GM12878 (cell line): ENCODE data around the gene TIMP2. TPM values are rescaled to one million over a fixed set of nuclear protein-coding genes. Genes with fewer than 3 reads are reported as not detected.

Experiments used
- ATAC-seq: fragments of 200-7000 bp; cut with Tn5 transposase; 3 replicates; pipeline ENCODE4 v1.9.1; 2020; ENCODE audit warnings: mild to moderate bottlenecking, moderate library complexity
- BruUV-seq: library from RNA; stranded (reverse); fragments of 400-500 nt; replicated peaks from 2 replicates; lab custom pipeline; 2021; lab: Mats Ljungman, UMichigan
- CTCF ChIA-PET: fragments of 300-600 bp; sonication (Branson Sonifier 250); formaldehyde crosslinking; extraction: SDS; loops from one replicate; lab custom pipeline; 2021; ENCODE audit warnings: inconsistent platforms; lab: Yijun Ruan, JAX
- POLR2A ChIA-PET: fragments of 350-600 bp; formaldehyde crosslinking; extraction: SDS; loops from one replicate; lab custom pipeline; 2021; ENCODE audit warnings: inconsistent platforms; lab: Charles Lee
- RAD21 ChIA-PET: fragments of 300-600 bp; sonication (Branson Sonifier 250); formaldehyde crosslinking; loops from one replicate; lab custom pipeline; 2023; ENCODE audit warnings: antibody characterized with exemption; ENCODE audit not compliant: unreplicated experiment; lab: Charles Lee
- SMC1A ChIA-PET: fragments of 300-600 bp; sonication (Branson Sonifier 250); formaldehyde crosslinking; loops from one replicate; lab custom pipeline; 2023; ENCODE audit not compliant: unreplicated experiment, uncharacterized antibody; lab: Charles Lee
- DNase-seq: peaks from one replicate; pipeline ENCODE4 v3.0.0-alpha.2; 2011; ENCODE audit warnings: low read depth, low spot score
- FAIRE-seq: peaks from 3 replicates; lab custom pipeline; 2011; peaks lifted over from hg19 to GRCh38; lab: Jason Lieb, UNC
- H2AFZ ChIP-seq: 2 replicates; pipeline ENCODE4 v1.6.0; 2011; ENCODE audit warnings: low read depth, low read length, control low read depth; ENCODE audit not compliant: control insufficient read depth
- H3K27ac ChIP-seq: 2 replicates; pipeline ENCODE4 v1.5.1; 2011; ENCODE audit warnings: control low read depth; ENCODE audit not compliant: control insufficient read depth, insufficient read depth
- H3K27me3 ChIP-seq, 2 experiments: replicated peaks in 1 of 2; 2 replicates each; pipeline versions ENCODE4 v1.6.0 to v1.6.1; 2011; ENCODE audit warnings: low read length in 1 of 2; ENCODE audit not compliant: control insufficient read depth in 2 of 2, insufficient read depth in 2 of 2
- H3K36me3 ChIP-seq, 2 experiments: 2 replicates each; pipeline ENCODE4 v1.5.1; 2011; ENCODE audit warnings: low read length in 1 of 2; ENCODE audit not compliant: control insufficient read depth in 2 of 2, insufficient read depth in 2 of 2
- H3K4me1 ChIP-seq: 2 replicates; pipeline ENCODE4 v1.6.1; 2011; ENCODE audit warnings: mild to moderate bottlenecking, low read length, moderate library complexity, mixed read lengths; ENCODE audit not compliant: control insufficient read depth, insufficient read depth
- H3K4me2 ChIP-seq: 2 replicates; pipeline ENCODE4 v1.6.0; 2011; ENCODE audit warnings: control low read depth; ENCODE audit not compliant: control insufficient read depth, insufficient read depth
- H3K4me3 ChIP-seq: fragments of 200-600 bp; sonication (generic); 2 replicates; pipeline ENCODE4 v1.5.1; 2016
- H3K79me2 ChIP-seq: 2 replicates; pipeline ENCODE4 v1.6.0; 2011; ENCODE audit warnings: low read length; ENCODE audit not compliant: control insufficient read depth, insufficient read depth
- H3K9ac ChIP-seq: 2 replicates; pipeline ENCODE4 v1.8.0; 2011; ENCODE audit warnings: low read length, control low read depth, mixed read lengths; ENCODE audit not compliant: control insufficient read depth, insufficient read depth
- H3K9me3 ChIP-seq: replicated peaks from 3 replicates; pipeline ENCODE4 v1.5.1; 2011; ENCODE audit warnings: mild to moderate bottlenecking, low read length; ENCODE audit not compliant: control insufficient read depth, insufficient read depth
- H4K20me1 ChIP-seq: 2 replicates; pipeline ENCODE4 v1.6.0; 2011; ENCODE audit not compliant: control insufficient read depth, insufficient read depth
- FOXM1 ChIP-seq: IDR thresholded peaks from 2 replicates; pipeline ENCODE4 v1.6.1; 2012; ENCODE audit warnings: low read depth, mild to moderate bottlenecking, inconsistent platforms, low read length, moderate library complexity
- NFYA ChIP-seq: IDR thresholded peaks from 2 replicates; pipeline ENCODE4 v1.6.1; 2011; ENCODE audit warnings: low read depth, mild to moderate bottlenecking, low read length, improper control_type of control experiment, borderline replicate concordance
- RAD21 ChIP-seq: IDR thresholded peaks from 2 replicates; pipeline ENCODE4 v1.6.1; 2011; ENCODE audit warnings: mild to moderate bottlenecking, low read depth, low read length, moderate library complexity; ENCODE audit not compliant: insufficient read depth
- SMC3 ChIP-seq: IDR thresholded peaks from 2 replicates; pipeline ENCODE4 v1.6.1; 2011; ENCODE audit warnings: low read length, improper control_type of control experiment, borderline replicate concordance
- SUPT20H ChIP-seq: IDR thresholded peaks from 2 replicates; pipeline ENCODE4 v1.6.1; 2011; ENCODE audit warnings: low read depth, mild to moderate bottlenecking, low read length, moderate library complexity, borderline replicate concordance; ENCODE audit not compliant: control insufficient read depth
- SUZ12 ChIP-seq: fragments of 200-600 bp; sonication (generic); IDR thresholded peaks from one replicate; pipeline ENCODE4 v1.6.1; 2018; ENCODE audit warnings: antibody characterized with exemption, mild to moderate bottlenecking; ENCODE audit not compliant: unreplicated experiment
- WRNIP1 ChIP-seq: IDR thresholded peaks from 2 replicates; pipeline ENCODE4 v1.6.1; 2011; ENCODE audit warnings: low read depth, low read length, improper control_type of control experiment, borderline replicate concordance
- WGBS: methylation state at CpG from one replicate; pipeline ENCODE4 v1.1.6; 2016; ENCODE audit warnings: low lambda C conversion rate; ENCODE audit not compliant: insufficient replicate concordance, insufficient coverage; ENCODE audit errors: missing lambda C conversion rate; 5-methylcytosine and 5-hydroxymethylcytosine counted together
- in situ Hi-C: fragments of 300-500 bp; cut with MboI; formaldehyde crosslinking; loops from 9 replicates; pipeline ENCODE4 v1.14.3; 2018; ENCODE audit warnings: mixed read lengths
- intact Hi-C: fragments of 100-400 bp; cut with micrococcal nuclease; formaldehyde crosslinking; loops from one replicate; pipeline ENCODE4 v1.14.2; 2022; ENCODE audit not compliant: unreplicated experiment
- polyA plus RNA-seq, 11 experiments: library from polyadenylated mRNA; depleted of rRNA in 4 of 11; unstranded in 6 of 11; stranded (reverse) in 5 of 11; fragments of >200 nt; fragmentation: Nextera tagmentation in 4 of 11; fragmentation: Illumina TruSeq in 1 of 11; extraction: Ambion mirVana in 4 of 11; extraction: Trizol in 1 of 11; gene quantifications; 1 replicate in 1 of 11; 2 replicates in 10 of 11; pipeline versions ENCODE4 v1.2.1 to v1.2.3, GENCODE V29; 2011 to 2016; ENCODE audit warnings: inconsistent platforms in 2 of 11, missing spikeins in 2 of 11, low read depth in 1 of 11
- total RNA-seq, 4 experiments: library from RNA; depleted of rRNA in 3 of 4; stranded (reverse); fragments of >200 nt in 3 of 4; fragmentation: Illumina TruSeq in 1 of 4; extraction: Trizol in 1 of 4; gene quantifications; 2 replicates each; pipeline versions ENCODE4 v1.2.1 to v1.2.3, GENCODE V29; 2013 to 2021
- TF ChIP-seq, protein P1 (sequence below): fragments of 450-650 bp; IDR thresholded peaks from 2 replicates; pipeline ENCODE4 v1.6.1; 2017; ENCODE audit warnings: mild to moderate bottlenecking, moderate library complexity
- TF ChIP-seq, protein P2 (sequence below): IDR thresholded peaks from 2 replicates; pipeline ENCODE4 v1.6.1; 2011; ENCODE audit warnings: mild to moderate bottlenecking, low read depth, low read length, moderate library complexity; ENCODE audit not compliant: insufficient replicate concordance

The TIMP2 gene
- total and polyA plus RNA-seq, 10 of the 15 experiments (the other 5 are each of a cell fraction or from before 2014, with no cell fraction given), result 0.03 to 0.41 (median 0.04) TPM; not detected in 7

GRCh38 chr17:78859051-78859450, 66.1 kb downstream of the TIMP2 start:
- Histone ChIP-seq H3K9ac (no peak overlapping the region), H3K9me3 (no peaks in the 10 kb centered on the region), H3K4me3 (no peak overlapping the region), H3K27me3 (no peaks in the 10 kb centered on the region; a peak in 1 of 4 replicates), H3K36me3 (no peaks in the 10 kb centered on the region), H3K27ac (no peak overlapping the region), H3K4me1 (no peaks in the 10 kb centered on the region), H4K20me1 (no peaks in the 10 kb centered on the region), H3K4me2 (no peak overlapping the region), H2AFZ (no peak overlapping the region)
- ChIA-PET SMC1A (no interaction called here), CTCF (no interaction called here), POLR2A (no interaction called here)
- ATAC-seq (no peak), FAIRE-seq (no peak)
- 17% methylated on average over 4 of the region's 4 CpGs for WGBS
- in situ Hi-C loops, result no loop called here
- BruUV-seq, result no TSS peak
- TF ChIP-seq SUZ12 (no peak), WRNIP1 (no peak), NFYA (no peak), SMC3 (no peak), RAD21 (no peak), SUPT20H (no peak), FOXM1 (no peak)
- TF ChIP-seq, protein P1, sequence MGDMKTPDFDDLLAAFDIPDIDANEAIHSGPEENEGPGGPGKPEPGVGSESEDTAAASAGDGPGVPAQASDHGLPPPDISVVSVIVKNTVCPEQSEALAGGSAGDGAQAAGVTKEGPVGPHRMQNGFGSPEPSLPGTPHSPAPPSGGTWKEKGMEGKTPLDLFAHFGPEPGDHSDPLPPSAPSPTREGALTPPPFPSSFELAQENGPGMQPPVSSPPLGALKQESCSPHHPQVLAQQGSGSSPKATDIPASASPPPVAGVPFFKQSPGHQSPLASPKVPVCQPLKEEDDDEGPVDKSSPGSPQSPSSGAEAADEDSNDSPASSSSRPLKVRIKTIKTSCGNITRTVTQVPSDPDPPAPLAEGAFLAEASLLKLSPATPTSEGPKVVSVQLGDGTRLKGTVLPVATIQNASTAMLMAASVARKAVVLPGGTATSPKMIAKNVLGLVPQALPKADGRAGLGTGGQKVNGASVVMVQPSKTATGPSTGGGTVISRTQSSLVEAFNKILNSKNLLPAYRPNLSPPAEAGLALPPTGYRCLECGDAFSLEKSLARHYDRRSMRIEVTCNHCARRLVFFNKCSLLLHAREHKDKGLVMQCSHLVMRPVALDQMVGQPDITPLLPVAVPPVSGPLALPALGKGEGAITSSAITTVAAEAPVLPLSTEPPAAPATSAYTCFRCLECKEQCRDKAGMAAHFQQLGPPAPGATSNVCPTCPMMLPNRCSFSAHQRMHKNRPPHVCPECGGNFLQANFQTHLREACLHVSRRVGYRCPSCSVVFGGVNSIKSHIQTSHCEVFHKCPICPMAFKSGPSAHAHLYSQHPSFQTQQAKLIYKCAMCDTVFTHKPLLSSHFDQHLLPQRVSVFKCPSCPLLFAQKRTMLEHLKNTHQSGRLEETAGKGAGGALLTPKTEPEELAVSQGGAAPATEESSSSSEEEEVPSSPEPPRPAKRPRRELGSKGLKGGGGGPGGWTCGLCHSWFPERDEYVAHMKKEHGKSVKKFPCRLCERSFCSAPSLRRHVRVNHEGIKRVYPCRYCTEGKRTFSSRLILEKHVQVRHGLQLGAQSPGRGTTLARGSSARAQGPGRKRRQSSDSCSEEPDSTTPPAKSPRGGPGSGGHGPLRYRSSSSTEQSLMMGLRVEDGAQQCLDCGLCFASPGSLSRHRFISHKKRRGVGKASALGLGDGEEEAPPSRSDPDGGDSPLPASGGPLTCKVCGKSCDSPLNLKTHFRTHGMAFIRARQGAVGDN, result no peak
- TF ChIP-seq, protein P2, sequence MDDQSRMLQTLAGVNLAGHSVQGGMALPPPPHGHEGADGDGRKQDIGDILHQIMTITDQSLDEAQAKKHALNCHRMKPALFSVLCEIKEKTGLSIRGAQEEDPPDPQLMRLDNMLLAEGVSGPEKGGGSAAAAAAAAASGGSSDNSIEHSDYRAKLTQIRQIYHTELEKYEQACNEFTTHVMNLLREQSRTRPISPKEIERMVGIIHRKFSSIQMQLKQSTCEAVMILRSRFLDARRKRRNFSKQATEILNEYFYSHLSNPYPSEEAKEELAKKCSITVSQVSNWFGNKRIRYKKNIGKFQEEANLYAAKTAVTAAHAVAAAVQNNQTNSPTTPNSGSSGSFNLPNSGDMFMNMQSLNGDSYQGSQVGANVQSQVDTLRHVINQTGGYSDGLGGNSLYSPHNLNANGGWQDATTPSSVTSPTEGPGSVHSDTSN, result no peak
- TF ChIP-seq, all 136 proteins: peak for 0
- H3K79me2 ChIP-seq, result no peaks in the 10 kb centered on the region
- intact Hi-C loops, result no loop called here
- RAD21 ChIA-PET, result no interaction called here
- DNase-seq, result no peak
